HCT116 (cell line): Measurements from ENCODE around the gene TSPAN3.

Experiments used
- CTCF ChIP-seq, 3 experiments: fragments of 200-600 bp in 1 of 3; sonication (generic) in 1 of 3; IDR thresholded peaks in 2 of 3; conservative IDR thresholded peaks in 1 of 3; 2 replicates each; pipeline ENCODE4 v1.5.1; 2012 to 2017; ENCODE audit warnings: low read depth in 2 of 3, low read length in 2 of 3, antibody characterized with exemption in 1 of 3, borderline replicate concordance in 1 of 3, control low read depth in 1 of 3, mild to moderate bottlenecking in 1 of 3, mixed read lengths in 1 of 3, mixed run types in 1 of 3, moderate library complexity in 1 of 3; ENCODE audit not compliant: insufficient read depth in 1 of 3
- FOSL1 ChIP-seq: IDR thresholded peaks from 2 replicates; pipeline ENCODE4 v1.6.1; 2012; ENCODE audit warnings: low read depth
- JUND ChIP-seq: IDR thresholded peaks from 2 replicates; pipeline ENCODE4 v1.6.1; 2012
- TCF7L2 ChIP-seq: IDR thresholded peaks from 2 replicates; pipeline ENCODE4 v1.7.0; 2011; ENCODE audit warnings: borderline replicate concordance, inconsistent platforms; ENCODE audit not compliant: insufficient read depth, insufficient read length; ENCODE audit errors: extremely low read depth
- TF ChIP-seq, protein P1 (sequence below): IDR thresholded peaks from 2 replicates; pipeline ENCODE4 v1.6.1; 2012
- TF ChIP-seq, protein P2 (sequence below): IDR thresholded peaks from 2 replicates; pipeline ENCODE4 v1.6.1; 2012; ENCODE audit warnings: low read depth

GRCh38 chr15:77075528-77075927 is 4.6 kb upstream of the TSPAN3 start:
- TF ChIP-seq JUND, result no peak
- TF ChIP-seq FOSL1, result no peak
- TF ChIP-seq, protein P1, sequence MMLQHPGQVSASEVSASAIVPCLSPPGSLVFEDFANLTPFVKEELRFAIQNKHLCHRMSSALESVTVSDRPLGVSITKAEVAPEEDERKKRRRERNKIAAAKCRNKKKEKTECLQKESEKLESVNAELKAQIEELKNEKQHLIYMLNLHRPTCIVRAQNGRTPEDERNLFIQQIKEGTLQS, result no peak
- TF ChIP-seq TCF7L2, result no peak
- TF ChIP-seq, protein P2, sequence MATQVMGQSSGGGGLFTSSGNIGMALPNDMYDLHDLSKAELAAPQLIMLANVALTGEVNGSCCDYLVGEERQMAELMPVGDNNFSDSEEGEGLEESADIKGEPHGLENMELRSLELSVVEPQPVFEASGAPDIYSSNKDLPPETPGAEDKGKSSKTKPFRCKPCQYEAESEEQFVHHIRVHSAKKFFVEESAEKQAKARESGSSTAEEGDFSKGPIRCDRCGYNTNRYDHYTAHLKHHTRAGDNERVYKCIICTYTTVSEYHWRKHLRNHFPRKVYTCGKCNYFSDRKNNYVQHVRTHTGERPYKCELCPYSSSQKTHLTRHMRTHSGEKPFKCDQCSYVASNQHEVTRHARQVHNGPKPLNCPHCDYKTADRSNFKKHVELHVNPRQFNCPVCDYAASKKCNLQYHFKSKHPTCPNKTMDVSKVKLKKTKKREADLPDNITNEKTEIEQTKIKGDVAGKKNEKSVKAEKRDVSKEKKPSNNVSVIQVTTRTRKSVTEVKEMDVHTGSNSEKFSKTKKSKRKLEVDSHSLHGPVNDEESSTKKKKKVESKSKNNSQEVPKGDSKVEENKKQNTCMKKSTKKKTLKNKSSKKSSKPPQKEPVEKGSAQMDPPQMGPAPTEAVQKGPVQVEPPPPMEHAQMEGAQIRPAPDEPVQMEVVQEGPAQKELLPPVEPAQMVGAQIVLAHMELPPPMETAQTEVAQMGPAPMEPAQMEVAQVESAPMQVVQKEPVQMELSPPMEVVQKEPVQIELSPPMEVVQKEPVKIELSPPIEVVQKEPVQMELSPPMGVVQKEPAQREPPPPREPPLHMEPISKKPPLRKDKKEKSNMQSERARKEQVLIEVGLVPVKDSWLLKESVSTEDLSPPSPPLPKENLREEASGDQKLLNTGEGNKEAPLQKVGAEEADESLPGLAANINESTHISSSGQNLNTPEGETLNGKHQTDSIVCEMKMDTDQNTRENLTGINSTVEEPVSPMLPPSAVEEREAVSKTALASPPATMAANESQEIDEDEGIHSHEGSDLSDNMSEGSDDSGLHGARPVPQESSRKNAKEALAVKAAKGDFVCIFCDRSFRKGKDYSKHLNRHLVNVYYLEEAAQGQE, result no peak
- no peak for TF ChIP-seq CTCF (IDR thresholded peaks at IDR 0.05 in 2 of 3, conservative IDR thresholded peaks at IDR 0.05 in 1 of 3; ENCODE audit: borderline replicate concordance in 1 of 3, insufficient read depth in 1 of 3, low read depth in 2 of 3, low read length in 2 of 3)
